ENCODE data around the gene EXOSC7.
A peak's percentile ranks its signal among the peaks of the same experiment; 100 is the strongest.
"Not testable (repeated sequence)": the region's sequence is repeated elsewhere in the genome, so short reads cannot be mapped to it uniquely, and the experiment has no call there.

EXOSC7 gene

GRCh38 chr3:45026038-45026437 is 50.0 kb downstream of the EXOSC7 start, which contains the start of gene CLEC3B:
Gene CLEC3B (plus strand): TSS chr3:45026303. CDS start chr3:45026363, 60 bp downstream.
- no peak for DNase-seq

- no peak for DNase-seq
These were observed 50.9 kb downstream of the EXOSC7 start for GRCh38 chr3:45026957-45027356.

- DNase-seq = no peak
These were observed 51.4 kb downstream of the EXOSC7 start for GRCh38 chr3:45027441-45027840.

- DNase-seq = no peak
These were observed 53.2 kb downstream of the EXOSC7 start for GRCh38 chr3:45029216-45029615.

GRCh38 chr3:45029661-45030060 is 53.6 kb downstream of the EXOSC7 start:
- DNase-seq = no peak

GRCh38 chr3:45031531-45031930 is 55.5 kb downstream of the EXOSC7 start:
- no peak for DNase-seq

GRCh38 chr3:45032113-45032512 is 56.1 kb downstream of the EXOSC7 start:
- no peak for DNase-seq

GRCh38 chr3:45033791-45034190 is 57.7 kb downstream of the EXOSC7 start:
- no peak for DNase-seq

GRCh38 chr3:45034612-45035252 is 58.7 kb downstream of the EXOSC7 start:
- DNase-seq = no peak

- no peak for DNase-seq
These were observed 59.6 kb downstream of the EXOSC7 start for GRCh38 chr3:45035441-45036301.

GRCh38 chr3:45037720-45038455 is 61.8 kb downstream of the EXOSC7 start:
- peak; percentile 89 for DNase-seq

- no peak for DNase-seq
These were observed 65.6 kb downstream of the EXOSC7 start for GRCh38 chr3:45041666-45042065.

GRCh38 chr3:45042162-45042561 is 66.1 kb downstream of the EXOSC7 start:
- DNase-seq = no peak

- DNase-seq = no peak
These were observed 67.8 kb downstream of the EXOSC7 start for GRCh38 chr3:45043728-45044299.

GRCh38 chr3:45048244-45048643 is 72.2 kb downstream of the EXOSC7 start:
- DNase-seq = no peak

GRCh38 chr3:45049807-45050206 is 73.8 kb downstream of the EXOSC7 start:
- no peak for DNase-seq

GRCh38 chr3:45051685-45052084 is 75.6 kb downstream of the EXOSC7 start:
- no peak for DNase-seq

GRCh38 chr3:45053805-45054195 is 77.8 kb downstream of the EXOSC7 start:
- DNase-seq = not testable (repeated sequence)

- DNase-seq = no peak
These were observed 78.3 kb downstream of the EXOSC7 start for GRCh38 chr3:45054196-45054857.

- no peak for DNase-seq
These were observed 79.0 kb downstream of the EXOSC7 start for GRCh38 chr3:45055032-45055410.

GRCh38 chr3:45055411-45056143 is 79.5 kb downstream of the EXOSC7 start:
- no peak for DNase-seq
